H1 (cell line): Measurements from ENCODE around the gene PDLIM4. TPM values are rescaled to one million over a fixed set of nuclear protein-coding genes. Genes with fewer than 3 reads are reported as not detected.
A peak's percentile ranks its signal among the peaks of the same experiment; 100 is the strongest.

Experiments
- CTCF ChIA-PET: fragments of 300-600 bp; sonication (Branson Sonifier 250); formaldehyde crosslinking; loops from one replicate; lab custom pipeline; 2021; ENCODE audit not compliant: partially characterized antibody; lab: Charles Lee
- POLR2A ChIA-PET: fragments of 300-600 bp; sonication (Branson Sonifier 250); formaldehyde crosslinking; loops from one replicate; lab custom pipeline; 2021; ENCODE audit warnings: inconsistent platforms; ENCODE audit not compliant: partially characterized antibody; lab: Charles Lee
- DNase-seq, 2 experiments: peaks; one replicate each; pipeline versions ENCODE4 v3.0.0 to v3.0.0-alpha.2; 2010 to 2022; ENCODE audit warnings: low spot score in 2 of 2, low read depth in 1 of 2, mixed read lengths in 1 of 2
- FAIRE-seq: peaks from 2 replicates; lab custom pipeline; 2011; peaks lifted over from hg19 to GRCh38; lab: Jason Lieb, UNC
- H2AFZ ChIP-seq: 2 replicates; pipeline ENCODE4 v1.8.1; 2012; ENCODE audit warnings: low read length, inconsistent platforms
- H2AK5ac ChIP-seq: 2 replicates; pipeline ENCODE4 v1.6.1; 2013; ENCODE audit warnings: low read depth, low read length
- H2BK120ac ChIP-seq: replicated peaks from 2 replicates; pipeline ENCODE3; 2013; ENCODE audit warnings: low read depth, low read length, inconsistent platforms
- H2BK12ac ChIP-seq: 2 replicates; pipeline ENCODE4 v1.6.1; 2013; ENCODE audit warnings: low read depth, low read length
- H2BK15ac ChIP-seq: 2 replicates; pipeline ENCODE4 v1.6.1; 2013; ENCODE audit warnings: low read length
- H2BK20ac ChIP-seq: 2 replicates; pipeline ENCODE4 v1.6.1; 2013; ENCODE audit warnings: low read length
- H2BK5ac ChIP-seq: 2 replicates; pipeline ENCODE4 v1.6.1; 2013; ENCODE audit warnings: low read depth, low read length
- H3K14ac ChIP-seq: 2 replicates; pipeline ENCODE4 v1.6.1; 2013; ENCODE audit warnings: inconsistent platforms; ENCODE audit not compliant: insufficient read length
- H3K18ac ChIP-seq: 2 replicates; pipeline ENCODE4 v1.6.1; 2013; ENCODE audit warnings: low read length; ENCODE audit errors: extremely low read depth
- H3K23ac ChIP-seq: 2 replicates; pipeline ENCODE4 v1.6.1; 2013; ENCODE audit warnings: inconsistent platforms; ENCODE audit not compliant: insufficient read length
- H3K23me2 ChIP-seq: 2 replicates; pipeline ENCODE4 v1.6.1; 2013; ENCODE audit warnings: low read depth, low read length
- H3K27ac ChIP-seq: 2 replicates; pipeline ENCODE4 v1.6.1; 2011; ENCODE audit warnings: low read depth, low read length, inconsistent platforms
- H3K27me3 ChIP-seq, 4 experiments: replicated peaks in 1 of 4; 1 replicate in 1 of 4; 2 replicates in 3 of 4; pipeline versions ENCODE4 v1.6.1 to v1.8.1; 2011 to 2013; ENCODE audit warnings: low read length in 3 of 4, mild to moderate bottlenecking in 3 of 4, inconsistent platforms in 2 of 4, mixed read lengths in 2 of 4, moderate library complexity in 1 of 4; ENCODE audit not compliant: control insufficient read depth in 3 of 4, insufficient read depth in 3 of 4; ENCODE audit errors: extremely low read depth in 1 of 4
- H3K36me3 ChIP-seq, 4 experiments: 2 replicates each; pipeline versions ENCODE4 v1.6.1 to v1.8.1; 2011 to 2013; ENCODE audit warnings: mild to moderate bottlenecking in 4 of 4, low read length in 3 of 4, moderate library complexity in 2 of 4, control low read depth in 1 of 4, inconsistent platforms in 1 of 4; ENCODE audit not compliant: insufficient read depth in 4 of 4, control insufficient read depth in 2 of 4
- H3K4ac ChIP-seq: replicated peaks from 2 replicates; pipeline ENCODE3; 2013; ENCODE audit warnings: low read length, low read depth, mixed read lengths, inconsistent platforms; ENCODE audit not compliant: insufficient read length
- H3K4me1 ChIP-seq, 4 experiments: replicated peaks in 1 of 4; 1 replicate in 1 of 4; 2 replicates in 3 of 4; pipeline versions ENCODE4 v1.6.1 to v1.8.1; 2011 to 2013; ENCODE audit warnings: low read length in 3 of 4, inconsistent platforms in 2 of 4, mixed read lengths in 1 of 4; ENCODE audit not compliant: insufficient read depth in 4 of 4, control insufficient read depth in 3 of 4
- H3K4me2 ChIP-seq, 2 experiments: 2 replicates each; pipeline versions ENCODE4 v1.6.1 to v1.8.1; 2011 to 2013; ENCODE audit warnings: low read depth in 2 of 2, low read length in 2 of 2, control low read depth in 1 of 2, inconsistent platforms in 1 of 2, mild to moderate bottlenecking in 1 of 2; ENCODE audit not compliant: insufficient read depth in 1 of 2
- H3K4me3 ChIP-seq, 4 experiments: fragments of 200-600, 300-600 bp in 1 of 4; sonication (generic), shearing (Covaris generic), sonication (Bioruptor Twin) in 1 of 4; 2 replicates each; pipeline versions ENCODE4 v1.5.1 to v1.8.1; 2011 to 2016; ENCODE audit warnings: low read length in 4 of 4, low read depth in 3 of 4, control low read depth in 2 of 4, inconsistent platforms in 2 of 4, mild to moderate bottlenecking in 2 of 4, mixed read lengths in 1 of 4, moderate library complexity in 1 of 4; ENCODE audit not compliant: insufficient read depth in 2 of 4; ENCODE audit errors: extremely low read depth in 1 of 4
- H3K56ac ChIP-seq: replicated peaks from 2 replicates; pipeline ENCODE3; 2013; ENCODE audit warnings: low read depth, mild to moderate bottlenecking, mixed read lengths, low read length, inconsistent platforms; ENCODE audit not compliant: insufficient read length
- H3K79me1 ChIP-seq: 2 replicates; pipeline ENCODE4 v1.6.1; 2013; ENCODE audit warnings: low read depth, low read length, control low read depth
- H3K79me2 ChIP-seq, 2 experiments: 2 replicates each; pipeline versions ENCODE4 v1.6.1 to v1.8.1; 2012 to 2013; ENCODE audit warnings: low read length in 2 of 2, mild to moderate bottlenecking in 2 of 2, inconsistent platforms in 1 of 2; ENCODE audit not compliant: insufficient read depth in 2 of 2, control insufficient read depth in 1 of 2
- H3K9ac ChIP-seq, 4 experiments: replicated peaks in 1 of 4; 1 replicate in 1 of 4; 2 replicates in 3 of 4; pipeline versions ENCODE4 v1.6.1 to v1.8.1; 2011 to 2013; ENCODE audit warnings: low read depth in 3 of 4, low read length in 3 of 4, control low read depth in 2 of 4, mild to moderate bottlenecking in 2 of 4, moderate library complexity in 2 of 4, inconsistent platforms in 1 of 4; ENCODE audit errors: extremely low read depth in 1 of 4
- H3K9me3 ChIP-seq, 2 experiments: 2 replicates each; pipeline versions ENCODE4 v1.6.1 to v1.8.1; 2012 to 2013; ENCODE audit warnings: mild to moderate bottlenecking in 2 of 2, moderate library complexity in 2 of 2, control low read depth in 1 of 2, inconsistent platforms in 1 of 2, low read depth in 1 of 2, low read length in 1 of 2, mixed read lengths in 1 of 2; ENCODE audit not compliant: insufficient read depth in 2 of 2
- H4K20me1 ChIP-seq, 2 experiments: replicated peaks in 1 of 2; 2 replicates each; pipeline versions ENCODE3 to v1.8.1; 2011 to 2013; ENCODE audit warnings: inconsistent platforms in 2 of 2, low read length in 2 of 2, mild to moderate bottlenecking in 1 of 2; ENCODE audit not compliant: insufficient read depth in 2 of 2, control insufficient read depth in 1 of 2
- H4K5ac ChIP-seq: 2 replicates; pipeline ENCODE4 v1.6.1; 2013; ENCODE audit warnings: low read length, low read depth, mixed read lengths, inconsistent platforms; ENCODE audit not compliant: insufficient read length
- H4K8ac ChIP-seq: 2 replicates; pipeline ENCODE4 v1.8.0; 2013; ENCODE audit warnings: mild to moderate bottlenecking, moderate library complexity, low read length, inconsistent platforms; ENCODE audit not compliant: insufficient read depth; ENCODE audit errors: extremely low read depth
- H4K91ac ChIP-seq: replicated peaks from 2 replicates; pipeline ENCODE3; 2013; ENCODE audit warnings: low read length, mixed read lengths, inconsistent platforms; ENCODE audit not compliant: insufficient read length
- CEBPB ChIP-seq: IDR thresholded peaks from 2 replicates; pipeline ENCODE4 v1.6.1; 2012; ENCODE audit warnings: low read depth, low read length
- POLR2AphosphoS5 ChIP-seq: IDR thresholded peaks from 2 replicates; pipeline ENCODE4 v1.6.1; 2011; ENCODE audit warnings: low read depth, low read length
- RAD21 ChIP-seq, 2 experiments: IDR thresholded peaks in 1 of 2; conservative IDR thresholded peaks in 1 of 2; 2 replicates each; pipeline ENCODE4 v1.6.1; 2011; ENCODE audit warnings: low read depth in 2 of 2, low read length in 2 of 2, improper control_type of control experiment in 1 of 2, inconsistent platforms in 1 of 2, mild to moderate bottlenecking in 1 of 2, moderate library complexity in 1 of 2
- WGBS, 2 experiments: shearing (Covaris generic) in 1 of 2; methylation state at CpG; one replicate each; pipeline versions ENCODE4 v1.1.6 to v1.1.7; 2013 to 2015; ENCODE audit warnings: low lambda C conversion rate in 2 of 2, mixed read lengths in 2 of 2, inconsistent platforms in 1 of 2, low coverage in 1 of 2, missing lambda C conversion rate in 1 of 2; ENCODE audit not compliant: insufficient replicate concordance in 2 of 2, insufficient coverage in 1 of 2, insufficient read length in 1 of 2; ENCODE audit errors: extremely low coverage in 1 of 2, missing lambda C conversion rate in 1 of 2; 5-methylcytosine and 5-hydroxymethylcytosine counted together
- polyA plus RNA-seq, 7 experiments: library from polyadenylated mRNA; depleted of rRNA in 3 of 7; stranded (reverse) in 5 of 7; unstranded in 2 of 7; fragments of >200 nt in 5 of 7; fragments of 200-250 nt in 2 of 7; gene quantifications; 1 replicate in 5 of 7; 2 replicates in 1 of 7; 4 replicates in 1 of 7; pipeline versions ENCODE4 v1.2.1 to v1.2.3, GENCODE V29; 2011 to 2013; ENCODE audit warnings: missing spikeins in 2 of 7, mixed read lengths in 2 of 7
- total RNA-seq: library from RNA; stranded (reverse); fragmentation: NEBNext Ultra II Directional; extraction: Animal tissue kit (Norgen Biotek cat#: 25700); gene quantifications from 2 replicates; pipeline ENCODE4 v1.2.1, GENCODE V29; 2021
- TF ChIP-seq, protein P1 (sequence below), 3 experiments: IDR thresholded peaks; 1 replicate in 2 of 3; 2 replicates in 1 of 3; pipeline versions ENCODE4 v1.5.1 to v1.6.1; 2011; ENCODE audit warnings: low read length in 3 of 3, mild to moderate bottlenecking in 3 of 3, inconsistent platforms in 2 of 3, low read depth in 1 of 3, moderate library complexity in 1 of 3; ENCODE audit not compliant: insufficient read depth in 1 of 3; ENCODE audit errors: control extremely low read depth in 1 of 3

The PDLIM4 gene
- total and polyA plus RNA-seq, 2 of the 8 experiments (the other 6 are each of a cell fraction or from before 2014, with no cell fraction given), result 10.7 to 29.1 TPM

DNA sequence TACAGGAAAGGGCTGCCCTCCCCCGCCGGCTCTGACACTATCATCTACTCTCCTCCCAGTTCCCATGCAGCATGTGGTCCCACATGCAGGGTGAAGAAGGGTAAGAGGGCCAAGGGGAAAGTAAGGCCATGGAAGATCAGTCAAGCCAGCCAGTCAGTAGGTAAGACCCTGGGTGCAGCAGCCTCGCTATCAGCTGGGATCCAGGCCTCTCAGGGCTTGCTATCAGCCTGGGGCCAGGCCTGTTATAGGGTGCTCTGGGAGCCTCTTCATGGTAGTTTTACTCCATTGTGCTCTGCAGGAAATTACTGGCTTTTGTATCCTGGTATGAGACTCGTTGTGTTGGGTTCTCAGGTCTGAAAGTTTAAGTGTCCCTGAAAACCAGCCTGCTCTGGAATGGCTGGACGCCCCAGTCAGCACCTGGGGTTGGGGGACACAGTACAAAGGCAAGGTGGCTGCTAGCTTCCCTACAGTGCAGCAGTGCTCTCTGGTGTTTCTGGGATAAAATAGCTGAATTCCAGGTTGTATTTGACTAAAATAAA lies 58.1 kb downstream of the PDLIM4 start:
- Histone ChIP-seq H2AFZ (0 out of 2 replicates have a peak overlapping the region, but pooled peaks have one; percentile 24), H2AK5ac (no peak overlapping the region), H3K36me3 (no peaks in the 10 kb centered on the region), H3K4me3 (no peak overlapping the region), H3K4me1 (0 out of 7 replicates have a peak, but pooled peaks cover 0 to 2% (median 0%) of the 10 kb centered on the region in 4 experiments), H3K56ac (no peak overlapping the region), H4K91ac (no peak overlapping the region), H4K20me1 (no peaks in the 10 kb centered on the region), H3K27me3 (no peaks in the 10 kb centered on the region; a peak in 1 of 7 replicates), H3K79me1 (no peaks in the 10 kb centered on the region), H2BK120ac (no peak overlapping the region), H2BK5ac (no peak overlapping the region), H3K4me2 (no peak overlapping the region), H3K4ac (no peak overlapping the region), H3K79me2 (no peaks in the 10 kb centered on the region), H2BK15ac (no peak overlapping the region), H3K23me2 (no peaks in the 10 kb centered on the region), H3K9me3 (no peaks in the 10 kb centered on the region; a peak in 1 of 4 replicates), H2BK12ac (0 out of 2 replicates have a peak overlapping the region, but pooled peaks have one; percentile 50), H4K8ac (no peak overlapping the region; the same call in 1 of the 2 replicates), H3K14ac (no peak overlapping the region), H4K5ac (no peak overlapping the region), H3K18ac (no peak overlapping the region), H3K23ac (no peak overlapping the region), H3K27ac (no peak overlapping the region), H2BK20ac (no peak overlapping the region), H3K9ac (no peak overlapping the region)
- CTCF ChIA-PET, result interaction anchor here (0.8 to 2.4 kb wide), 13 partner anchors 8 to 136 kb away, joined by 3 to 11 read pairs (median 4); partner anchors contain the start of gene SLC22A4
- no peak for DNase-seq
- POLR2A ChIA-PET, result interaction anchor here (1.2 to 1.5 kb wide), 2 partner anchors 12 to 22 kb away, joined by 3 read pairs; partner anchors contain the start of gene SLC22A4
- WGBS, 2 experiments, result 86% methylated on average over 5 of the region's 5 CpGs; no CpG with 5 or more reads in 1 of the 2 experiments
- TF ChIP-seq CEBPB, result no peak
- TF ChIP-seq, protein P1, sequence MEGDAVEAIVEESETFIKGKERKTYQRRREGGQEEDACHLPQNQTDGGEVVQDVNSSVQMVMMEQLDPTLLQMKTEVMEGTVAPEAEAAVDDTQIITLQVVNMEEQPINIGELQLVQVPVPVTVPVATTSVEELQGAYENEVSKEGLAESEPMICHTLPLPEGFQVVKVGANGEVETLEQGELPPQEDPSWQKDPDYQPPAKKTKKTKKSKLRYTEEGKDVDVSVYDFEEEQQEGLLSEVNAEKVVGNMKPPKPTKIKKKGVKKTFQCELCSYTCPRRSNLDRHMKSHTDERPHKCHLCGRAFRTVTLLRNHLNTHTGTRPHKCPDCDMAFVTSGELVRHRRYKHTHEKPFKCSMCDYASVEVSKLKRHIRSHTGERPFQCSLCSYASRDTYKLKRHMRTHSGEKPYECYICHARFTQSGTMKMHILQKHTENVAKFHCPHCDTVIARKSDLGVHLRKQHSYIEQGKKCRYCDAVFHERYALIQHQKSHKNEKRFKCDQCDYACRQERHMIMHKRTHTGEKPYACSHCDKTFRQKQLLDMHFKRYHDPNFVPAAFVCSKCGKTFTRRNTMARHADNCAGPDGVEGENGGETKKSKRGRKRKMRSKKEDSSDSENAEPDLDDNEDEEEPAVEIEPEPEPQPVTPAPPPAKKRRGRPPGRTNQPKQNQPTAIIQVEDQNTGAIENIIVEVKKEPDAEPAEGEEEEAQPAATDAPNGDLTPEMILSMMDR (IDR thresholded peaks at IDR 0.05; ENCODE audit: control extremely low read depth in 1 of 3, insufficient read depth in 1 of 3, low read depth in 1 of 3, low read length in 3 of 3), result peak in 2 of 3 experiments; percentile 30 to 44; a peak in 3 of 4 replicates
- TF ChIP-seq POLR2AphosphoS5, result no peak
- peak; percentile 61 to 67 for TF ChIP-seq RAD21 (IDR thresholded peaks at IDR 0.05 in 1 of 2, conservative IDR thresholded peaks at IDR 0.05 in 1 of 2; ENCODE audit: low read depth in 2 of 2, low read length in 2 of 2)
- no peak for FAIRE-seq
